Raji (cell line): ENCODE results near the gene ZNRF2.

Experiments used
- POLR2A ChIP-seq: IDR thresholded peaks from 2 replicates; pipeline ENCODE4 v1.6.1; 2011; ENCODE audit warnings: low read depth, low read length, control low read depth; ENCODE audit not compliant: insufficient read depth

ZNRF2 gene

DNA sequence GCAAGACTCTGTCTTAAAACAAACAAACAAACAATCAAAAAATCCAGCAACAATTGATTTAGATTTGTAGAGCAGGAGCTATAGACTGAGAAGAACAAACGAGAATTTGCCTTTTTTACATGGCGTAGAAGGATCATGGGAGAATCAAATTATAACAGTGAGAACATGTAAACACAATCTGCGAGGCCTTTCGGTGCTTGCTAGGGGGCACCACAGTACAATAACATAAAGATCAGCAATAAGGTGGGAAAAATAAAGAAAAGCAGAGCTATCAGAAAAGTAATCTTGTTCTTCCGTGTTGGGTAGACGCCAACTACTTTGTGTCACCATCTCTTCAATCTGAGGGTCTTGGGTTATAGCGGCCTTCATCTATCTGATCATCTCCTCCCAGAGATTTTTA lies 112.0 kb downstream of the ZNRF2 start:
- no peak for TF ChIP-seq POLR2A

GRCh38 chr7:30403477-30403876 lies 119.1 kb downstream of the ZNRF2 start:
- no peak for TF ChIP-seq POLR2A

- no peak for TF ChIP-seq POLR2A
Observed at GRCh38 chr7:30405179-30405578, 120.8 kb downstream of the ZNRF2 start.

DNA sequence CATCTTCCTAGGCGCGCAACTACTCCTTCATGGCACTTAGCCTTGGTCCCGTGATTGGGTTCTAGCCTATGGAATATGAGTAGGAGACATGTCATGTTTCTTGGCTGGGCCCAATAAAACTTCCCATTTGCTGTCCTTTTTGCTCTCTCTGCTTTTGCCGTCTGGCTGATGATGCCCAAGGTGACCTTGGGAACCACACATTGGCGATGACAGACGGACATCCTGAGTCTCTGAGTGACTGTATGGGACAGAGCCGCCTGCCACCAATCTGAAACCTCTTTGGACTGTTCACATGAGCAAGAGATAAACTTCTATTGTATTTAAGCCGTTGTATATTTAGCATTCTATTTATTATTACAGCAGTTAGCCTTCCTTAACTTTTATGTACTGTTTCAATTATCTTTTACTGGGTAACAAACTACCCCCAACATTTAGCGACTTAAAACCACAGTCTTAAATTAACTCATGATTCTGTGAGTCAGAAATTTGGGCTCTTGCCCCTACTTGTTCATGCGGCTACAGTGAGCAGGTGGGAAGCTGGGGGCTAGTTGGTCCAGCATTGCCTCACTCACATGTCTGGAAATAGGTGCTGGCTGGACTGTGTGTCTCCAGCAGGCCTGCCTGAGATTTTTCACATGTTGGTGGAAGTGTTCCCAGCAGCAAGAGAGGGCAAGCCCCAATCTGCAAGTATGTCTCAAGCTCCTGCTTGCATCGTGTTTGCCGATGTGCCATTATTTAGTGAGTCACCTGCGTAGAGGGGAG lies 122.4 kb downstream of the ZNRF2 start:
- no peak for TF ChIP-seq POLR2A

DNA sequence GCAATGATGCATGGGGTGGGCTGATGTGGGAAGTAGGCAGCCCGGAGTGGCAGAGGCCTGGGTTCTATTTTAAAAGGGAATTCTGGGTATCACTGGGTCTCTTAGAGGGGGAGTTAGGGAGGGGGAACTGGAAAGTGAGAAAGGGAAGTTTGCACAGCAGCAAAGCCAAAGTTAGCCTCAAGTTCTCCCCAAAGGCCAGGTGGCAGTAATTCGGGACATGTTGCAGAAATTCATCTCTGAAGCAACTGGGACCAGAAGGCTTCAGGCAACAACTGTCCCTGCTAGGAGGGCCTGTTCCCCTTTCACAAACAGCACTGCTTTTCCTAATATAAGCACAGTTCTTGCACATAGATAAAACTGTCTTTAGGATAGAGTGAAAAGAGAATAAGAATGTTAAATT lies 126.8 kb downstream of the ZNRF2 start:
- TF ChIP-seq POLR2A, result no peak

DNA sequence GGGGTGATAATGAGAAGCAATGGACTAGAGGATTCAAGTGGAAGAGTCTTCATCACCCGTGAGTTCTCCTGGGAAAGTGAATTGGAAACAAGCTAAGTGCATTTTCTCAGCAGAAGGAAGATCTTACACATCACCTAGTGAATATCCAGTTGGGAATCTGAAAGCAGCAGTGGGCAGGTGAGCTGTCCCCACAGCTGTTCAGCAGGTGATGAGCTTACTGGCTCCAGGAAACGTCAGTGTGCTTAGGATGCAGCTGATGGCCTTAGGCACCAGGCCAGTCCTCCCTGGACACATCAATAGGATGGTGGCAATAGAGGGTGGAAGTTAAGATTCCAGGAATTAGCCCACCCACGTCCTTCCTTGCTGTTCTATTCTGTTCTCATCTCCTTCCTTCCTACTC lies 127.5 kb downstream of the ZNRF2 start:
- TF ChIP-seq POLR2A, result no peak

DNA sequence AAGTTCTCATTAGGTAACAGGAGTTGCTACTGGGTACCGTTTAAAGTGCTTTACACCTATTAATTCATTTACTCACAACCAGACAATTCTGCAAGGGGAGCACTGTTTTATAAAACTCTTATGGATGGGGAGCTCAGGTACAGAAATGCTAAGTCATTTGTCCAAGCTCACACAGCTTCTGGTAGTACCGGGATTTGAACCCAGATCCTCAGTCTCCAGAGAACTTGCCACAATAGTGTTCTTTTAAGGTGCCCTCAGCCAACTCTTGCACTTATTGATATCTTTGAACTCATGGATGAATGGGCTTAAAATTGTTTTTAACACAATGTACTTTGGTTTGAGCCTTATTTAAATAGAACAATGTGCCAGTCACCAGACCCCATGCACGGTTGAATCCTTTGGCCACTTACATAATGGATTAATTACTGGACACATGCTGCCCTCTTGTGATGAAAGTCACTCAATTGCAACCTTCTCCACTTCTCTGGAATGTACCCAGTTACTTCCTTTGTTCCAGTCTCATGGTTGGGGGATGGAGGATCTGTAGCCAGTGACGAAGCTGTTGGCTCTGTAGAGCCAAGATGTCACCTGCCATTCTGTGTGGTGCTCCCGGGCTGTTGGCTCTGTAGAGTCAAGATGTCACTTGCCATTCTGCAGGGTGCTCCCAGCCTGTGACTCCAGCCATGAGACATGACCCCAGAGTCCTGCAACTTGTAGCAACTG lies 128.5 kb downstream of the ZNRF2 start:
- TF ChIP-seq POLR2A, result no peak

DNA sequence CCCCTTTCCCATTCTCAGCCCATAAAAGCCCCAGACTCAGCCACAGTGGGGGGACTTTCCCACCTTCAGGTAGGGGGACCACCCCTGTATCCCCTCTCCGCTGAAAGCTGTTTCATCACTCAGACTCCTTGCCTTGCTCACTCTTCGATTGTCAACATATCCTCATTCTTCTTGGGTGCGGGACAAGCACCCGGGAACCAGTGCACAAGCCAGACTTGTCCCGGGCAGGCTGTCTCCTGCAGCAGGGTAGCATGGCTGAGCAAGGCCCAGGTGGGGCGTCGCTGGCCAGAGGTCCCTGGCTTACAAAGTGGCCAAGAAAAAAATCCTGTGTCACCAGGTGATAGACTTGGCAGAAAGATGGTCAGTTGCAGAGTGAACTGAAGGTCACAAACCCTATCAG lies 129.5 kb downstream of the ZNRF2 start:
- no peak for TF ChIP-seq POLR2A
